K562 (cell line): Measurements from ENCODE around the gene MRRF.

ENCODE experiments used
- DDX20 ChIP-seq: fragments of 450-650 bp; IDR thresholded peaks from 2 replicates; pipeline ENCODE4 v1.6.1; 2016; ENCODE audit warnings: missing genetic modification characterization, low read depth, mild to moderate bottlenecking, missing compliant biosample characterization, moderate library complexity
- SIX5 ChIP-seq, 2 experiments: IDR thresholded peaks; 2 replicates each; pipeline ENCODE4 v1.6.1; 2011; ENCODE audit warnings: low read length in 2 of 2, borderline replicate concordance in 1 of 2, low read depth in 1 of 2, mild to moderate bottlenecking in 1 of 2, moderate library complexity in 1 of 2; ENCODE audit not compliant: insufficient read depth in 1 of 2
- TF ChIP-seq, protein P1 (sequence below): fragments of 250-450 bp; sonication (Bioruptor Pico); IDR thresholded peaks from 2 replicates; pipeline ENCODE4 v1.4.0; 2020; ENCODE audit warnings: borderline replicate concordance

DNA sequence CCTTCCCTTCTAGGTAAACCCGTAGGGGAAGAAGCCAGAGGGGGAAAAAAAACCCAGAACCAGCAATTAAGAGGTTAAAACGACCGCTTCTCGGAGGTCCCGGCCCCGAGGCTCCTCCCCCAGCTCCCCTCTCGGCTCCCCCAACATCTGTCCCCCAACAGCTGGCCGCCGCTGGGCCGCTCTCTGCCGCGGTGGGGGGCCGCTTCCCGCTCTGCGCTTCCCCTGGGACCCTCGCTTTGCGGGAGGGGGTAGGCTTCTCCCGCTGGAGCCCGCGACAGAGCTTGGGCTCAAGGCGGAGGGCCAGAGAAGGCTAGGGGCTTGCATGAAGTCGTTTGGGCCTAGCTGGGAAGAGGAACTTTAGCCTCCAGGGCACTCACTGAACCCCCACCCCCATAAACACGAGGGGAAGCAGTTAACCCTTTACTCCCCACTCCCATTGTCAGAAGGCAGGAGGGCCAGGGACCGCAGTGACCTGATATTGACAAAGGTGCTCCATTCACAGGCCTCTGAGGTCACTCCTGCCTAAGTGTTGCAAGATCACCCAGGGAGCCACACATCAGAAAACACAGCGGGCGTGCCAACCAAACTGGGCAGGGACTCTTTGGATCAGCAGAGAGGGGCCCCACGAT lies 43.4 kb upstream of the MRRF start:
- TF ChIP-seq, protein P1, sequence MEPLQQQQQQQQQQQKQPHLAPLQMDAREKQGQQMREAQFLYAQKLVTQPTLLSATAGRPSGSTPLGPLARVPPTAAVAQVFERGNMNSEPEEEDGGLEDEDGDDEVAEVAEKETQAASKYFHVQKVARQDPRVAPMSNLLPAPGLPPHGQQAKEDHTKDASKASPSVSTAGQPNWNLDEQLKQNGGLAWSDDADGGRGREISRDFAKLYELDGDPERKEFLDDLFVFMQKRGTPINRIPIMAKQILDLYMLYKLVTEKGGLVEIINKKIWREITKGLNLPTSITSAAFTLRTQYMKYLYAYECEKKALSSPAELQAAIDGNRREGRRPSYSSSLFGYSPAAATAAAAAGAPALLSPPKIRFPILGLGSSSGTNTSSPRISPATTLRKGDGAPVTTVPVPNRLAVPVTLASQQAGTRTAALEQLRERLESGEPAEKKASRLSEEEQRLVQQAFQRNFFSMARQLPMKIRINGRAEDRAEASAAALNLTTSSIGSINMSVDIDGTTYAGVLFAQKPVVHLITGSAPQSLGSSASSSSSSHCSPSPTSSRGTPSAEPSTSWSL (CRISPR knock-in tag), result no peak
- TF ChIP-seq DDX20 (tag) (no peak), SIX5 (IDR thresholded peaks at IDR 0.05; ENCODE audit: borderline replicate concordance in 1 of 2, insufficient read depth in 1 of 2, low read depth in 1 of 2, low read length in 2 of 2) (no peak)
